Activated naive CD8-positive, alpha-beta T cell treated with anti-CD3 and anti-CD28 coated beads, Interleukin-2, amount 50 U/mL, for 16 hours (primary cell): ENCODE data around the gene NOSIP.

Experiments used
- DNase-seq: peaks from one replicate; pipeline ENCODE4 v3.0.0-alpha.2; 2020; ENCODE audit warnings: low read depth, low spot score

The NOSIP gene

DNA sequence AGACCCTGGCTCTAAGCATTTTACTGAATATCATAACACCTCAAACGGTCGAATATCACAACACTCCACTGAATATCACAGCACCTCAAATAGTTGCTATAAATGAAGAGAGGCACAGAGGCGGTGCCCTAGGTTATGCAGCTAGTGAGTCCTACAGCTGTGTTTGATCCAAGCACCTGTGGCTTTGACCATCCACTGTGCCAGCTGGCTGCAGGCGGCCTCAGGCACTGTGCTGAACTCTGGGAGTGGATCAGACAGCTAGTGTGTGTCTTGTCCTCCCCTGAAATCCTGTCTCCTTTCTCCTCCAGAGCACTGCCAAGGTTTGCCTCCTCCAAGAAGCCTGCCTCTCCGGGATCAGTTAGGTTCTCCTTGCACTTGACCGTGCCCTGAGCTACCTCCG is 7.3 kb downstream of the NOSIP start:
- no peak for DNase-seq

DNA sequence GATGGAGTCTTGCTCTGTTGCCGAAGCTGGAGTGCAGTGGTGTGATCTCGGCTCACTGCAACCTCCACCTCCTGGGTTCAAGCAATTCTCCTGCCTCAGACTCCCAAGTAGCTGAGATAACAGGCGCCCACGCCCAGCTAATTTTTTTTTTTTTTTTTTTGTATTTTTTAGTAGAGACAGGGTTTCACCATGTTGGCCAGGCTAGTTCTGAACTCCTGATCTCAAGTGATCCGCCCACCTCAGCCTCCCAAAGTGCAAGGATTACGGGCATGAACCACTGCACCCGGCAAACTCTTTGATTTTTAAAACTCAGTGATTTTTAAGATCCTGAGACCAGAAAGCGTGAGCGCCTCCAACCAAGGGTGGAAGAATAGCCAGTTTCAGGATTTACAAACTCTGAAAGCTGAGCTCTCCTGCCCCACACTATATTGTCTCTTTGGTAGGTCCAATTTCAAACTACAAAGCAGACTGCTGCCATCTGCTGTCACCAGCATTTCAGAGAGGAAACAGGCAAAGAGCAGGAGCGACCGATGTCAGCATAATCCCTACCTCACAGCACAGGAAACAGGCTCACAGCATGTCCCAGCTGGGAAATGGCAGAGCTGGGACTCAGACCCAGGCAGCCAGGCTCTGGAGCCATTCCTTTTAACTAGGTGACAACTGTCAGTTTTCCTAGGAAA is 9.2 kb downstream of the NOSIP start:
- no peak for DNase-seq

GRCh38 chr19:49570138-49570856 is 10.1 kb downstream of the NOSIP start:
- no peak for DNase-seq

- no peak for DNase-seq
These were observed 12.4 kb downstream of the NOSIP start for GRCh38 chr19:49567861-49568441.

DNA sequence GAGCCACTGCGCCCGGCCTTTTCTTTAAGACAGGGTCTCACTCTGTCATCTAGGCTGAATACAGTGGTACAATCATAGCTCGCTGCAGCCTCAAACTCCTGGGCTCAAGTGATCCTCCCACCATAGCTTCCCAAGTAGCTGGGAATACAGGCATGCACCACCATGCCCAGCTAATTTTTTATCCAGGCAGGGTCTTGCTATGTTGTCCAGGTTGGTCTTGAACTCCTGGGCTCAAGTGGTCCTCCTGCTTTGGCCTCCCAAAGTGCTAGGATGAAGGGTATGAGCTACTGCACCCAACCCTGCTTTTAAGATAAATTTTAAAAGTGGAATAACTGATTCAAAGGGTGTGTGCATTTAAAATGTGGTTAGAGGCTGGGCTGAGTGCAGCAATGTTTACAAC is 14.1 kb downstream of the NOSIP start:
- no peak for DNase-seq

DNA sequence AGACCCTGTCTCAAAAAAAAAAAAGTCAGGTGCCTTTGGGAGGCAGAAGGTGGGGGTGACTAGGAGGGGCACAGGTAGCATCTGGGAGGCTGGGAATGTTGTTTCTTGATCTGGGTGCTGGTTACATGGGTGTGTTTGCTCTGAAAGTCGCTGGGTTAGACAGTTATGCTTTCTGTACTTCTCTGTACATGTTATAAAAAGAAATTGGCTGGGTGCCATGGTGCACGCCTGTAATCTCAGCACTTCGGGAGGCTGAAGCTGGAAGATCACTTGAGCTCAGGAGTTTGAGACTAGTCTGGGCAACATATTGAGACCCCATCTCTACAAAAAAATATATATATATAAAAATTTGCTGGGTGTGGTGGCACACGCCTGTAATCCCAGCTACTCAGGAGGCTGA is 15.1 kb downstream of the NOSIP start:
- no peak for DNase-seq

DNA sequence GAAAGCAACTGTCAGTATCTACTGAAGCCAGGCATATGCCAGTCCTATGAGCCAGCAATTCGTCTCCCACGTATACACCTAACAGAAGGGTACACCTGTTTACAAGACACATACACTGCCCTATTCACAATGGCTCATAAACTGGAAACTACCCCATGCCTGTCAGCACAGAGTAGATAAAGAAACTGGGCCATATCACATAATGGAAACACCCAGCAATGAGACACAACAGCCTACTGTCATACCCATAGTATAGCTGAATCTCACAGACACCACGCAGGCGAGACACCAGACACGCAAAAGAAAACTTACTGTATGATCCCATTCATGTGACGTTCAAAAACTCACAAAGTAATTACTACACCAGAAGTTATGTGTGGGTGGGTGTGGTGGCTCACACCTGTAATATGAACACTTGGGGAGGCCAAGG is 15.7 kb downstream of the NOSIP start:
- no peak for DNase-seq

DNA sequence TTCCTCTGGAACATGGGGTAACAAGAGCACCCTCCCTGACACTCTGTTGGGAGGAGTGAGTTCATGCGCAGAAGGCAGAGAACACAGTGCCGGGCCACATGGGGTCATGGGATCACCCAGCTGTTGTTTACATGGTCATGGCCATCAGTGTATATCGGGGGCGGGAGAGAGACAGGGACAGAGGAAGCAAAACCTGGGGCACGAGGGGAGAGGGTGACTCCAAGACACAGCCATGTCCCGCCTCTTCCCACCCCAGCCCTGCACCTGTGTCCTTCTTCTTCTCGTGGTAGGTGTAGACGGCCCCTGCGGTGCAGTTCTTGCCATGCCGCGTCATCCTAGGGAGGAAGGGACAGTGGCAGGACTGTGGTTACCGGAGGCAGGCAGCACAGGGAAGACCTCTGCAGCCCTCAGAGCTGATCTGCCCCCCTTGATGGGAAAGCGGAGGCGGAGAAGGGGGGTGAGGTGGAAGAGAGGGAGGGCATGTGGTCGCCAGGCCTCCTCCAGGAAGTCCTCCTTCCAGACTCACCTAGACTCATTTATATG is 19.9 kb downstream of the NOSIP start:
- no peak for DNase-seq

DNA sequence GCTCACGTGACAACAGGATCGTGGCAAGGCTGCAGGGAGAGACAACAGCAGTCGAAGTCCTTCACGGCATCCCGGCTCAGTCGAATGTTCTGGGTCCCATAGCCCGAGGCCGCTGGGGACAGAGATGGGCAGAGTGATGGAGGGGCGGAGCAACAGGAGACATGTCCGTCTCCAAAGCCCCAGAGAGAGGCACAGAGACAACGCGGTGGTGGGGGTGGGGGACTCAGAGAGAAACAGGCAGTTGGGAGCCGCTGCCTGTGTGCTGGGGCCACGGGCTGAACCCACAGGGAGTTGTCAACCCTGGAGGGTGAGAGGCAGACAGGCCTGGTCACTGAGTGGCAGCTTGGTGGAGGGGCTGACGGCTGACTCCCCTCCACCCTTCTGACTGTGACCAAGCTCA is 20.4 kb downstream of the NOSIP start:
- DNase-seq = no peak

DNA sequence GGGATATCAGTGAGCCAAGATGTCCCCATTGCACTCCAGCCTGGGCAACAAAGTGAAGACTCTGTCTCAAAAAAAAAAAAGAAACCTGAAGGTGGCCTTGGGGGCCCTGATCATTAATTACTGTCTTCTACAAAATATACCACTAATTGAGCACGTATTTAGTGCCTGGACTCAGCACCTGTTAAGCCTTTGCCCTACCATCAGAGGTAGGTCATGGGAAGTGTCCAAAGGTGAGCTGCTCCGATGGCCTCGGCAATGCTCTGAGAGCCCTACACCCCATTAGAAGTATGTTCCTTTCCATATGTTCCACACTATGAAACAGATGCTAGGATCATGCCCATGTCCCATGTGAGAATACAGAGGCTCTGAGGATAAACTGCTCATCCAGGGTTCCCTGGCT is 20.9 kb downstream of the NOSIP start:
- DNase-seq = no peak

DNA sequence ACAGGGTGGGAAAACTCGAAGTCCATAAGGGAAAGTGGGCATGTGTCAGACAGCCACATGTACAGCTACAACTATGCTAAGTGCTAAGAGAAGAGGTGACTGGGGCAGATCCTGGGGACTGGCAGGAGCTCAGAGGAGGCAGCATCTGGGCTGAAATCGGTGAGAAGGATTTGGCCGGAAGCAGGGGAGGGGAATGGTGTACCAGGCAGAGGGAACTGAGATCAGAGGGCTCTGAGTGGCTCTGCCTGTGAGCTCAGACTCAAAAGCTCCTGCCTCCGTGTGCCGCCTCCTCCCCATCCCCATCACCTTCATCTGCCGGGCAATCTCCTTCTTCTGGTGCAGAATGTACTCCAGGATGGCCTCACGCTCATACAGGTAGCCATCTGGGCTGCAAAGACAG is 21.8 kb downstream of the NOSIP start:
- DNase-seq = no peak

- DNase-seq = no peak
These were observed 22.6 kb downstream of the NOSIP start for GRCh38 chr19:49557641-49558325.

DNA sequence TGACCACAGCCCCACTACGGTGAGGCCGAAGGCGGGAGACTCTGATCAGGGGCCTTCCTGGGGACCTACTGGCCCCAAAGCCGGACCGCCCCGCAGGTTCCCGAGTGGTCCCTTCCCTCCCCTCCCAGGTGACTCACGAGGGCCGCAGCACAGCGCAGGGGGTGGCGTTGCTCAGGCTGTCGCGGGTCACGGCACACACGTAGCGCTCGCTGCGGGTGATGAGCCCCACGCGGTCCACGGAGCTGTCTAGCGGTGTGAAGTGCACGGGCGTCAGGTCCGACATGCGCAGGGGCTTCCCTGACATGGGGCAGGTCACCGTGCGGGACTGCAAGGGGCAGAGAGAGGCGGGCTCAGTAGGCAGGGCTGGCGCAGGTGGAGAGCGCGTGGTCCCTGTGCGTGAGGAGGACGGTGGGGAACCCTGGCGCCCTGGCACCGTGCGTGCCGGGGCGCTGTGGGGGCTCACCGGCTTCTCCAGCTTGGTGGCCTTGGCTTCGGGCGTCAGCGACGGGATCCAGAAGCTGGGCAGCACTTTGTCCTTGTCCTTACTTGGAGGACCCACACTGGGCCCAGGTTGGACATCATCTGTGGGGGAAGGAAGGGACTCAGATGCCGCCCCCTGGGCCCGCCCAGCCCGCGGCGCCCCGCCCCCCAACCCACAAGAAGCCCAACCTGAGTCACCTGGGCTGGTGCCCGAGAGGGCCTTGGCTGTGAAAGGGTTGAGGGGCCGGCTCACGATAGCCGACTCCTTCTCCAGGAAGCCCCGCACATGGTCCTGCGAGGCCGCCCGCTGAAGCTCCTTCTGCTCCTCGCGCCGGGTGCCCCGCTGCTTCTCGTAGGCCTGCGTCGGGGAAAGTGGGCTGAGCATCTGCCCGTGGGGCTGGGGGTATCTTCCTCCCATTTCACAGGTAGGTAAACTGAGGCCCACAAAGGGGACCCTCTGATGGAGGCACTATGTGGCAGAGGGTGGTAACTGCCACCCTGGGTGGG is 23.7 kb downstream of the NOSIP start:
- DNase-seq = no peak

- DNase-seq = peak; percentile 62
These were observed 24.6 kb downstream of the NOSIP start for GRCh38 chr19:49555600-49556411.

DNA sequence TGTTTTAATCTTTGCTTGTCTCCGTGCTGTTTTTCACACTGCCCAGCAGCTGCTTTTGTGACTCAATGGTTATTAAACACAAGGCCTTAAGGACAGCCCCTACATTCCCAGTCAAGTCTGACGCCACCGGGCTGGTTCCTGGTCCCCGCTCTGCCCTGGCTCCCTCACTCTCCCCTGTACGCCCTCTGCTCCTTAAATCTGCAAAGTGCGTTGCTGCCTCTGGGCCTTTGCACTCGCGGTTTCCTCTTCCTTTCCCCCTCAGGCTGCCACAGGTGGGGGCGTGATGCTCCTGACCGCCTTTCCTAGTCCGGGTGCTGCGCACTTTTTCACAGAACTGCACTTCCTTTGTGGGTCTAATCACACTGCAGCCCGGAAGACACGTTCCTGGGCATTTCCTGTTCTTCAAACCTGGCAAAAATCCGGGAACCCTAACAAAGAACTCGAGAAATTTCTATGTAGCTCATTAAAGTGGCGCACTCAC is 25.6 kb downstream of the NOSIP start:
- no peak for DNase-seq

DNA sequence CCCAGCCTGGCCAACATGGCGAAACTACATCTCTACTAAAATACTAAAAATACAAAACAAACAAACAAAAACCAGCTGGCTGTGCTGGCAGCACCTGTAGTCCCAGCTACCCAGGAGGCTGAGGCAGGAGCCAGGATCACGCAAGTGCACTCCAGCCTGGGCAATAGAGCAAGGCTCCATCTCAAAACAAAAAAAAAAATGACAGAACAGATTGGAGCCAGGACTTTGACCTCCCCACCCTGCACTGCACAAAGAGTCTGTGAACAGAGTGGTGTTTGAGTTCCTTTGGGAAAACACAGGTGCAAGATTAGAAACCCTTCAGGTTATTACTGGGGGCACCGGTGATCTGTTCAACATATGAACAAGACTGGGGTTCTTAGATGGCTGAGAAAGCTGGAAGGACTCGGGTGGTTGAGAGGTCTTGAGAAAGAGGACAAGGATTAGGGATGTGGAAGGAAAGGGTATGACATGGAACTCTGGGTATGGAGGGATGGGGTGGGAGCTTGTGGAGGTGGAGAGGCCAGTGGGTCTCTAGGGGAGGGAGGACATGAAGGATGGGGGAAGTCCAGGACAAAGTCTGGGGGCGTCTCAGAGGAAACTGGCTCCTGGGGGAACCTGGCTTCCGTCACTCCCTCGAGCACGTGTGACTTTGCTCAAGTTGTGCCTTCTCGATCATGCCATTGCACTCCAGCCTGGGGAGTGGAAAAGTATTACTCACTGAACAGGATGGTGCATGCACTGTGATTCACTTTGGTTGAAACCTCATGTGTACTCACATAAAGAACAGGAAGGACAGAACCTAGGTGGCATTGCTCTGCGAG is 26.7 kb downstream of the NOSIP start:
- peak; percentile 47 for DNase-seq

- DNase-seq = no peak
These were observed 27.6 kb downstream of the NOSIP start for GRCh38 chr19:49552749-49553148.

DNA sequence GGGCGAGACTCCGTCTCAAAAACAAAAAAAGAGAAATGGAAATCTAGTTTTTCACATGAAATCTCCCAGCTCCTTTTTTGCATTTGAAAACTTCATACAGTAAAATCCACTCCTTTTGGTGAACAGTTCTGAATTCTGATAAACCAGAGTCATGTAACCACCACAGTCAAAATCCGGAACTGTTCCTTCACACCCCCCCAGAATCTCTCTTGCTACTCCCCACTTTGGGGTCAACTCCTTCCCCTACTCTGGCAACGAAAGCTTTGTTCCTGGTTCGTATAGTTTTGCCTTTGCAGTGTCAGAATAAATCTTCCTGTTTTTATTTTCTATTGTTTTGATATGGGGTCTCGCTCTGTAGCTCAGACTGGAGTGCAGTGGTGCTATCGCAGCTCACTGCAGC is 28.8 kb downstream of the NOSIP start:
- no peak for DNase-seq

- DNase-seq = no peak
These were observed 31.3 kb downstream of the NOSIP start for GRCh38 chr19:49549045-49549444.
